Panc1 (cell line): Measurements from ENCODE around the gene BABAM2.

ENCODE experiments used
- POLR2AphosphoS5 ChIP-seq: IDR thresholded peaks from 2 replicates; pipeline ENCODE4 v1.6.1; 2012; ENCODE audit warnings: mild to moderate bottlenecking, low read depth, low read length, moderate library complexity
- TCF7L2 ChIP-seq: IDR thresholded peaks from 2 replicates; pipeline ENCODE4 v1.6.1; 2011; ENCODE audit warnings: mild to moderate bottlenecking, low read depth, low read length, inconsistent platforms
- TF ChIP-seq, protein P1 (sequence below): fragments of 450-650 bp; IDR thresholded peaks from 2 replicates; pipeline ENCODE4 v1.5.1; 2017; ENCODE audit warnings: mild to moderate bottlenecking
- TF ChIP-seq, protein P2 (sequence below), 2 experiments: IDR thresholded peaks; 2 replicates each; pipeline ENCODE4 v1.6.1; 2011 to 2012; ENCODE audit warnings: low read depth in 2 of 2, control low read depth in 1 of 2, low read length in 1 of 2, mild to moderate bottlenecking in 1 of 2, moderate library complexity in 1 of 2; ENCODE audit not compliant: insufficient read depth in 1 of 2

DNA sequence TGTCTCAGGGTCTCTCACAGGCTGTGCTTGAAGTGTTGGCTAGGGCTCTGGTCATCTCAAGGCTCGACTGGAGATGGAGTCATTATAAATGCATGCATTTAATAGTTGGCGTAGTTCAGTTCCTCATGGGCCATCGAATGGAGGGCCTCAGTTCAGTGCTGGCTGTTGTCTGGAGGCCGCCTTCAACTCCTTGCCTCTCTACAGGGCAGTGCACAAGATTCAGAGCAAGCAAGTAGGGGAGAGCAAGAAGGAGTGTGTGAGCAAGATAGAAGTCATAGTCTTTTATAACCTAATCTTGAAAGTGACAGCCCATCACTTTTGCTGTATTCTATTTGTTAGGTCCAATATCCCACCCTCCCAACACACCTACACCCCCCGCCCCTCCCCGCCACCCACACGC is 137.5 kb downstream of the BABAM2 start:
- TF ChIP-seq, protein P1, sequence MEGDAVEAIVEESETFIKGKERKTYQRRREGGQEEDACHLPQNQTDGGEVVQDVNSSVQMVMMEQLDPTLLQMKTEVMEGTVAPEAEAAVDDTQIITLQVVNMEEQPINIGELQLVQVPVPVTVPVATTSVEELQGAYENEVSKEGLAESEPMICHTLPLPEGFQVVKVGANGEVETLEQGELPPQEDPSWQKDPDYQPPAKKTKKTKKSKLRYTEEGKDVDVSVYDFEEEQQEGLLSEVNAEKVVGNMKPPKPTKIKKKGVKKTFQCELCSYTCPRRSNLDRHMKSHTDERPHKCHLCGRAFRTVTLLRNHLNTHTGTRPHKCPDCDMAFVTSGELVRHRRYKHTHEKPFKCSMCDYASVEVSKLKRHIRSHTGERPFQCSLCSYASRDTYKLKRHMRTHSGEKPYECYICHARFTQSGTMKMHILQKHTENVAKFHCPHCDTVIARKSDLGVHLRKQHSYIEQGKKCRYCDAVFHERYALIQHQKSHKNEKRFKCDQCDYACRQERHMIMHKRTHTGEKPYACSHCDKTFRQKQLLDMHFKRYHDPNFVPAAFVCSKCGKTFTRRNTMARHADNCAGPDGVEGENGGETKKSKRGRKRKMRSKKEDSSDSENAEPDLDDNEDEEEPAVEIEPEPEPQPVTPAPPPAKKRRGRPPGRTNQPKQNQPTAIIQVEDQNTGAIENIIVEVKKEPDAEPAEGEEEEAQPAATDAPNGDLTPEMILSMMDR: no peak
- TF ChIP-seq POLR2AphosphoS5 (no peak), TCF7L2 (no peak)
- TF ChIP-seq, protein P2, sequence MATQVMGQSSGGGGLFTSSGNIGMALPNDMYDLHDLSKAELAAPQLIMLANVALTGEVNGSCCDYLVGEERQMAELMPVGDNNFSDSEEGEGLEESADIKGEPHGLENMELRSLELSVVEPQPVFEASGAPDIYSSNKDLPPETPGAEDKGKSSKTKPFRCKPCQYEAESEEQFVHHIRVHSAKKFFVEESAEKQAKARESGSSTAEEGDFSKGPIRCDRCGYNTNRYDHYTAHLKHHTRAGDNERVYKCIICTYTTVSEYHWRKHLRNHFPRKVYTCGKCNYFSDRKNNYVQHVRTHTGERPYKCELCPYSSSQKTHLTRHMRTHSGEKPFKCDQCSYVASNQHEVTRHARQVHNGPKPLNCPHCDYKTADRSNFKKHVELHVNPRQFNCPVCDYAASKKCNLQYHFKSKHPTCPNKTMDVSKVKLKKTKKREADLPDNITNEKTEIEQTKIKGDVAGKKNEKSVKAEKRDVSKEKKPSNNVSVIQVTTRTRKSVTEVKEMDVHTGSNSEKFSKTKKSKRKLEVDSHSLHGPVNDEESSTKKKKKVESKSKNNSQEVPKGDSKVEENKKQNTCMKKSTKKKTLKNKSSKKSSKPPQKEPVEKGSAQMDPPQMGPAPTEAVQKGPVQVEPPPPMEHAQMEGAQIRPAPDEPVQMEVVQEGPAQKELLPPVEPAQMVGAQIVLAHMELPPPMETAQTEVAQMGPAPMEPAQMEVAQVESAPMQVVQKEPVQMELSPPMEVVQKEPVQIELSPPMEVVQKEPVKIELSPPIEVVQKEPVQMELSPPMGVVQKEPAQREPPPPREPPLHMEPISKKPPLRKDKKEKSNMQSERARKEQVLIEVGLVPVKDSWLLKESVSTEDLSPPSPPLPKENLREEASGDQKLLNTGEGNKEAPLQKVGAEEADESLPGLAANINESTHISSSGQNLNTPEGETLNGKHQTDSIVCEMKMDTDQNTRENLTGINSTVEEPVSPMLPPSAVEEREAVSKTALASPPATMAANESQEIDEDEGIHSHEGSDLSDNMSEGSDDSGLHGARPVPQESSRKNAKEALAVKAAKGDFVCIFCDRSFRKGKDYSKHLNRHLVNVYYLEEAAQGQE (IDR thresholded peaks at IDR 0.05; ENCODE audit: insufficient read depth in 1 of 2, low read depth in 2 of 2, low read length in 1 of 2): no peak
